Activated naive CD8-positive, alpha-beta T cell treated with anti-CD3 and anti-CD28 coated beads for 36 hours (primary cell): ENCODE results near the gene AOC3. TPM values are rescaled to one million over a fixed set of nuclear protein-coding genes. Genes with fewer than 3 reads are reported as not detected.

Experiments
- DNase-seq: peaks from one replicate; pipeline ENCODE4 v3.0.0; 2021
- H3K27ac Mint-ChIP-seq: one replicate; pipeline ENCODE4 v1.8.0; 2022; ENCODE audit warnings: mild to moderate bottlenecking, moderate library complexity, mixed read lengths
- H3K27me3 Mint-ChIP-seq: one replicate; pipeline ENCODE4 v1.8.0; 2022; ENCODE audit warnings: mild to moderate bottlenecking, mixed read lengths
- H3K36me3 Mint-ChIP-seq: one replicate; pipeline ENCODE4 v1.8.0; 2021; ENCODE audit warnings: mild to moderate bottlenecking, mixed read lengths
- H3K4me1 Mint-ChIP-seq: one replicate; pipeline ENCODE4 v1.8.0; 2021; ENCODE audit warnings: mixed read lengths
- H3K4me3 Mint-ChIP-seq: one replicate; pipeline ENCODE4 v1.8.0; 2022; ENCODE audit warnings: mild to moderate bottlenecking, moderate library complexity, mixed read lengths
- H3K9me3 Mint-ChIP-seq: one replicate; pipeline ENCODE4 v1.8.0; 2022; ENCODE audit warnings: mixed read lengths
- total RNA-seq, 2 experiments: library from RNA; stranded (reverse); gene quantifications; one replicate each; pipeline ENCODE4 v1.2.3, GENCODE V29; 2021

Gene AOC3
- total RNA-seq, 2 experiments from 2014 or later: 1.2 to 1.5 TPM

- H3K4me1 Mint-ChIP-seq: peaks cover 19% of the 10 kb centered on the region
- H3K4me3 Mint-ChIP-seq: peak within 1 kb of the TSS; percentile 93
- peak within 1 kb of the TSS; percentile 99 for H3K27ac Mint-ChIP-seq
- no peaks in the 10 kb centered on the region for H3K9me3 Mint-ChIP-seq
- peak; percentile 90 for DNase-seq
- no peaks in the 10 kb centered on the region for H3K27me3 Mint-ChIP-seq
- H3K36me3 Mint-ChIP-seq: peaks cover 21% of the 10 kb centered on the region
Observed at GRCh38 chr17:42832934-42833766, 17.8 kb upstream of the AOC3 start, which contains the start of gene PSME3. PSME3 (plus strand) TSS chr17:42833397; CDS start chr17:42833632, 235 bp downstream.

GRCh38 chr17:42833767-42834422 lies 17.1 kb upstream of the AOC3 start:
- H3K4me1 Mint-ChIP-seq: peaks cover 21% of the 10 kb centered on the region
- peak overlapping the region; percentile 93 for H3K4me3 Mint-ChIP-seq
- no peaks in the 10 kb centered on the region for H3K27me3 Mint-ChIP-seq

GRCh38 chr17:42835732-42836131 lies 15.3 kb upstream of the AOC3 start:
- Mint-ChIP-seq H3K27ac (no peak overlapping the region), H3K9me3 (no peaks in the 10 kb centered on the region), H3K36me3 (peaks cover 35% of the 10 kb centered on the region), H3K4me1 (peaks cover 21% of the 10 kb centered on the region), H3K27me3 (no peaks in the 10 kb centered on the region), H3K4me3 (no peak overlapping the region)
- no peak for DNase-seq

More at GRCh38 chr17:42833767-42834422, 17.1 kb upstream of the AOC3 start:
- Mint-ChIP-seq H3K36me3 (peaks cover 24% of the 10 kb centered on the region), H3K9me3 (no peaks in the 10 kb centered on the region), H3K27ac (peak overlapping the region; percentile 99)
- DNase-seq: peak; percentile 28

GRCh38 chr17:42841975-42842685 lies 8.9 kb upstream of the AOC3 start:
- Mint-ChIP-seq H3K4me1 (peaks cover 22% of the 10 kb centered on the region), H3K27ac (no peak overlapping the region), H3K27me3 (no peaks in the 10 kb centered on the region), H3K36me3 (peaks cover 16% of the 10 kb centered on the region), H3K9me3 (no peaks in the 10 kb centered on the region), H3K4me3 (no peak overlapping the region)
- no peak for DNase-seq

- H3K36me3 Mint-ChIP-seq: peaks cover 16% of the 10 kb centered on the region
- H3K9me3 Mint-ChIP-seq: no peaks in the 10 kb centered on the region
- no peak overlapping the region for H3K4me3 Mint-ChIP-seq
- peak overlapping the region; percentile 53 for H3K27ac Mint-ChIP-seq
- DNase-seq: no peak
- H3K27me3 Mint-ChIP-seq: no peaks in the 10 kb centered on the region
- peaks cover 22% of the 10 kb centered on the region for H3K4me1 Mint-ChIP-seq
Observed at GRCh38 chr17:42843358-42843934, 7.6 kb upstream of the AOC3 start.

- no peak for DNase-seq
Observed at GRCh38 chr17:42844271-42844670, 6.7 kb upstream of the AOC3 start, which contains the start of gene AOC2. AOC2 (plus strand) TSS chr17:42844580; CDS start chr17:42844627, 47 bp downstream.

GRCh38 chr17:42844761-42845555 lies 6.0 kb upstream of the AOC3 start:
- no peak overlapping the region for H3K27ac Mint-ChIP-seq
- DNase-seq: no peak
- no peaks in the 10 kb centered on the region for H3K9me3 Mint-ChIP-seq
- no peaks in the 10 kb centered on the region for H3K27me3 Mint-ChIP-seq
- peaks cover 6% of the 10 kb centered on the region for H3K36me3 Mint-ChIP-seq
- H3K4me3 Mint-ChIP-seq: no peak overlapping the region
- peaks cover 21% of the 10 kb centered on the region for H3K4me1 Mint-ChIP-seq

More at GRCh38 chr17:42844271-42844670, 6.7 kb upstream of the AOC3 start, which contains the start of gene AOC2:
- Mint-ChIP-seq H3K27ac (peak within 1 kb of the TSS; percentile 53), H3K27me3 (no peaks in the 10 kb centered on the region), H3K4me3 (no peak within 1 kb of the TSS), H3K4me1 (peaks cover 21% of the 10 kb centered on the region), H3K36me3 (peaks cover 9% of the 10 kb centered on the region), H3K9me3 (no peaks in the 10 kb centered on the region)

- no peak for DNase-seq
- H3K36me3 Mint-ChIP-seq: peaks cover 3% of the 10 kb centered on the region
- H3K27ac Mint-ChIP-seq: peak overlapping the region; percentile 85
- H3K4me3 Mint-ChIP-seq: no peak overlapping the region
- H3K4me1 Mint-ChIP-seq: peaks cover 24% of the 10 kb centered on the region
- no peaks in the 10 kb centered on the region for H3K9me3 Mint-ChIP-seq
- H3K27me3 Mint-ChIP-seq: no peaks in the 10 kb centered on the region
Observed at GRCh38 chr17:42845556-42845917, 5.5 kb upstream of the AOC3 start.

GRCh38 chr17:42845918-42846593 lies 4.9 kb upstream of the AOC3 start:
- no peaks in the 10 kb centered on the region for H3K27me3 Mint-ChIP-seq
- peaks cover 2% of the 10 kb centered on the region for H3K36me3 Mint-ChIP-seq
- DNase-seq: peak; percentile 40
- no peaks in the 10 kb centered on the region for H3K9me3 Mint-ChIP-seq
- peak overlapping the region; percentile 85 for H3K27ac Mint-ChIP-seq
- H3K4me1 Mint-ChIP-seq: peaks cover 24% of the 10 kb centered on the region
- H3K4me3 Mint-ChIP-seq: no peak overlapping the region

- DNase-seq: no peak
- Mint-ChIP-seq H3K9me3 (no peaks in the 10 kb centered on the region), H3K4me1 (peaks cover 22% of the 10 kb centered on the region), H3K27ac (peak overlapping the region; percentile 85), H3K4me3 (no peak overlapping the region), H3K36me3 (peaks cover 2% of the 10 kb centered on the region), H3K27me3 (no peaks in the 10 kb centered on the region)
Observed at GRCh38 chr17:42846594-42847280, 4.3 kb upstream of the AOC3 start.

- Mint-ChIP-seq H3K4me1 (peaks cover 22% of the 10 kb centered on the region), H3K27ac (no peak overlapping the region), H3K36me3 (no peaks in the 10 kb centered on the region), H3K4me3 (no peak overlapping the region), H3K27me3 (no peaks in the 10 kb centered on the region), H3K9me3 (no peaks in the 10 kb centered on the region)
- no peak for DNase-seq
Observed at GRCh38 chr17:42848093-42848492, 2.9 kb upstream of the AOC3 start.

- DNase-seq: no peak
- Mint-ChIP-seq H3K36me3 (no peaks in the 10 kb centered on the region), H3K27me3 (no peaks in the 10 kb centered on the region), H3K27ac (no peak overlapping the region), H3K9me3 (no peaks in the 10 kb centered on the region), H3K4me3 (no peak overlapping the region), H3K4me1 (peaks cover 22% of the 10 kb centered on the region)
Observed at GRCh38 chr17:42849031-42849430, 2.0 kb upstream of the AOC3 start.

- DNase-seq: no peak
- Mint-ChIP-seq H3K36me3 (no peaks in the 10 kb centered on the region), H3K27ac (no peak overlapping the region), H3K27me3 (no peaks in the 10 kb centered on the region), H3K9me3 (no peaks in the 10 kb centered on the region), H3K4me3 (no peak overlapping the region), H3K4me1 (peaks cover 22% of the 10 kb centered on the region)
Observed at GRCh38 chr17:42849451-42850181, 1.4 kb upstream of the AOC3 start.
